H9 (cell line): ENCODE measurements around the gene RPS10. TPM values are rescaled to one million over a fixed set of nuclear protein-coding genes. Genes with fewer than 3 reads are reported as not detected.

Experiments
- DNase-seq: peaks from one replicate; pipeline ENCODE4 v3.0.0-alpha.2; 2017
- H2AFZ ChIP-seq: one replicate; pipeline ENCODE4 v1.6.1; 2013; ENCODE audit warnings: mild to moderate bottlenecking, low read length, control low read depth, moderate library complexity
- H2AK5ac ChIP-seq: 2 replicates; pipeline ENCODE4 v1.6.1; 2013; ENCODE audit warnings: low read length, control low read depth, mixed read lengths; ENCODE audit not compliant: insufficient read length
- H2BK120ac ChIP-seq: one replicate; pipeline ENCODE4 v1.6.1; 2013; ENCODE audit warnings: low read depth, mild to moderate bottlenecking, low read length, control low read depth, inconsistent platforms; ENCODE audit not compliant: poor library complexity, severe bottlenecking
- H2BK12ac ChIP-seq: 2 replicates; pipeline ENCODE4 v1.6.1; 2013; ENCODE audit warnings: low read length, control low read depth, mixed read lengths, low read depth; ENCODE audit not compliant: insufficient read length
- H2BK15ac ChIP-seq: 2 replicates; pipeline ENCODE4 v1.6.1; 2013; ENCODE audit warnings: low read depth, low read length, control low read depth
- H2BK20ac ChIP-seq: one replicate; pipeline ENCODE4 v1.6.1; 2013; ENCODE audit warnings: low read depth, mild to moderate bottlenecking, low read length, control low read depth, inconsistent platforms; ENCODE audit not compliant: poor library complexity, severe bottlenecking
- H2BK5ac ChIP-seq: 2 replicates; pipeline ENCODE4 v1.6.1; 2013; ENCODE audit warnings: low read length, control low read depth, mixed read lengths; ENCODE audit not compliant: insufficient read length
- H3K14ac ChIP-seq: 2 replicates; pipeline ENCODE4 v1.6.1; 2013; ENCODE audit warnings: low read length, control low read depth; ENCODE audit not compliant: insufficient read depth
- H3K18ac ChIP-seq: 2 replicates; pipeline ENCODE4 v1.6.1; 2013; ENCODE audit warnings: low read depth, mild to moderate bottlenecking, mixed read lengths, low read length, control low read depth; ENCODE audit not compliant: insufficient read length
- H3K23ac ChIP-seq: 2 replicates; pipeline ENCODE4 v1.6.1; 2013; ENCODE audit warnings: low read length, control low read depth, mixed read lengths, low read depth; ENCODE audit not compliant: insufficient read length
- H3K23me2 ChIP-seq: 2 replicates; pipeline ENCODE4 v1.6.1; 2013; ENCODE audit warnings: low read depth, mild to moderate bottlenecking, mixed read lengths, low read length, control low read depth; ENCODE audit not compliant: insufficient read length, poor library complexity, severe bottlenecking
- H3K27ac ChIP-seq: 2 replicates; pipeline ENCODE4 v1.5.1; 2013; ENCODE audit warnings: low read length, control low read depth, mixed read lengths, low read depth; ENCODE audit not compliant: insufficient read length
- H3K27me3 ChIP-seq: 2 replicates; pipeline ENCODE4 v1.6.1; 2013; ENCODE audit warnings: low read length, control low read depth, inconsistent platforms; ENCODE audit not compliant: insufficient read depth
- H3K4ac ChIP-seq: 2 replicates; pipeline ENCODE4 v1.6.1; 2013; ENCODE audit warnings: low read depth, mild to moderate bottlenecking, control low read depth, inconsistent platforms, low read length, moderate library complexity
- H3K4me1 ChIP-seq: 2 replicates; pipeline ENCODE4 v1.6.1; 2013; ENCODE audit warnings: low read length, control low read depth, inconsistent platforms; ENCODE audit not compliant: insufficient read depth
- H3K4me2 ChIP-seq: 2 replicates; pipeline ENCODE4 v1.6.1; 2013; ENCODE audit warnings: low read length, control low read depth, mixed read lengths; ENCODE audit not compliant: insufficient read length, insufficient read depth
- H3K56ac ChIP-seq: 2 replicates; pipeline ENCODE4 v1.6.1; 2013; ENCODE audit warnings: low read depth, mild to moderate bottlenecking, mixed read lengths, low read length, control low read depth; ENCODE audit not compliant: insufficient read length
- H3K79me1 ChIP-seq: 2 replicates; pipeline ENCODE4 v1.6.1; 2013; ENCODE audit warnings: low read depth, mild to moderate bottlenecking, moderate library complexity, low read length, control low read depth, inconsistent platforms; ENCODE audit not compliant: insufficient read depth, poor library complexity, severe bottlenecking
- H3K79me2 ChIP-seq: 2 replicates; pipeline ENCODE4 v1.6.1; 2013; ENCODE audit warnings: low read length, control low read depth, inconsistent platforms; ENCODE audit not compliant: insufficient read depth
- H3K9ac ChIP-seq: 2 replicates; pipeline ENCODE4 v1.6.1; 2013; ENCODE audit warnings: low read length, control low read depth, mixed read lengths; ENCODE audit not compliant: insufficient read length; ENCODE audit errors: extremely low read depth
- H3K9me3 ChIP-seq: one replicate; pipeline ENCODE4 v1.6.1; 2013; ENCODE audit warnings: low read depth, low read length, inconsistent platforms; ENCODE audit not compliant: control insufficient read depth
- H3T11ph ChIP-seq: one replicate; pipeline ENCODE4 v1.6.1; 2013; ENCODE audit warnings: mild to moderate bottlenecking, low read length, control low read depth, inconsistent platforms
- H4K20me1 ChIP-seq: one replicate; pipeline ENCODE4 v1.6.1; 2013; ENCODE audit not compliant: control insufficient read depth, insufficient read length, insufficient read depth
- H4K5ac ChIP-seq: 2 replicates; pipeline ENCODE4 v1.6.1; 2013; ENCODE audit warnings: low read depth, mild to moderate bottlenecking, mixed read lengths, low read length, control low read depth; ENCODE audit not compliant: insufficient read length
- H4K8ac ChIP-seq: replicated peaks from 2 replicates; pipeline ENCODE4 v1.6.1; 2013; ENCODE audit warnings: low read length, control low read depth, mixed read lengths, low read depth; ENCODE audit not compliant: insufficient read length
- H4K91ac ChIP-seq: 2 replicates; pipeline ENCODE4 v1.6.1; 2013; ENCODE audit warnings: low read depth, mild to moderate bottlenecking, moderate library complexity, mixed read lengths, low read length, control low read depth; ENCODE audit not compliant: insufficient read length
- H3K27ac Mint-ChIP-seq, 3 experiments: 2 replicates in 2 of 3; 3 replicates in 1 of 3; pipeline ENCODE4 v1.8.0; 2020 to 2021; ENCODE audit warnings: mixed read lengths in 3 of 3, mild to moderate bottlenecking in 1 of 3, moderate library complexity in 1 of 3
- H3K27me3 Mint-ChIP-seq: 2 replicates; pipeline ENCODE4 v1.8.0; 2021; ENCODE audit warnings: low read depth, mild to moderate bottlenecking, moderate library complexity, mixed read lengths
- H3K36me3 Mint-ChIP-seq, 3 experiments: 2 replicates in 2 of 3; 3 replicates in 1 of 3; pipeline ENCODE4 v1.8.0; 2020 to 2021; ENCODE audit warnings: low read depth in 3 of 3, mixed read lengths in 3 of 3; ENCODE audit not compliant: insufficient read depth in 1 of 3
- H3K4me1 Mint-ChIP-seq, 2 experiments: 2 replicates each; pipeline ENCODE4 v1.8.0; 2020; ENCODE audit warnings: mixed read lengths in 2 of 2
- H3K4me3 Mint-ChIP-seq, 2 experiments: 2 replicates in 1 of 2; 3 replicates in 1 of 2; pipeline ENCODE4 v1.8.0; 2020 to 2021; ENCODE audit warnings: mild to moderate bottlenecking in 2 of 2, mixed read lengths in 2 of 2, moderate library complexity in 1 of 2
- H3K9me3 Mint-ChIP-seq, 2 experiments: 2 replicates in 1 of 2; 3 replicates in 1 of 2; pipeline ENCODE4 v1.8.0; 2020; ENCODE audit warnings: mild to moderate bottlenecking in 2 of 2, mixed read lengths in 2 of 2, moderate library complexity in 1 of 2
- CTCF ChIP-seq: fragments of 200-600 bp; sonication (generic); conservative IDR thresholded peaks from 3 replicates; pipeline ENCODE4 v1.8.0; 2021; ENCODE audit warnings: antibody characterized with exemption, mild to moderate bottlenecking
- WGBS: extraction: QIAGEN DNeasy Blood & Tissue Kit; methylation state at CpG from one replicate; pipeline ENCODE4 v1.1.7; 2013; ENCODE audit warnings: missing lambda C conversion rate, low lambda C conversion rate, mixed read lengths; ENCODE audit not compliant: insufficient read length; ENCODE audit errors: extremely low coverage; 5-methylcytosine and 5-hydroxymethylcytosine counted together
- total RNA-seq: library from RNA; stranded (reverse); gene quantifications from 2 replicates; pipeline ENCODE4 v1.2.1, GENCODE V29; 2021

RPS10 gene
- total RNA-seq, 1 experiment from 2014 or later, result 2,330 TPM

DNA sequence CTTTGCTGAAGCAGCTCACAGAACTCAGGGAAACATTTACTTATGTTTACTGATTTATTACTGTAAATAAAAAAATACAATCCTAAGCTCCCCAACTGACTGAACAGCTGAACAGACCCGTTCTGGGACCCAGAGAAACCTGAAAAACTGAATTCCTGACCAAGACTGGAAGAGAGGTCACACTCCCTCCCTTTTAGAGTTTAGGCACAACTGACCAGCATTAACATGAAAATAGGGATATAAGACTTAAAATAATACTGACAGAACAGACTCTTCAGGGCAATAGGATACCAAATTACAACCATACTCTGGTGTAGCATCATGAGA, 11.7 kb upstream of the RPS10 start:
- no peak overlapping the region for H3K23ac ChIP-seq
- Mint-ChIP-seq H3K4me1 (no peaks in the 10 kb centered on the region), H3K9me3 (peaks cover 23 to 27% of the 10 kb centered on the region in 2 experiments), H3K36me3 (peaks cover 6 to 15% (median 9%) of the 10 kb centered on the region in 3 experiments; a peak in 6 of 7 replicates), H3K4me3 (no peak overlapping the region), H3K27ac (no peak overlapping the region), H3K27me3 (peaks cover 3% of the 10 kb centered on the region)
- H3K79me2 ChIP-seq, result no peaks in the 10 kb centered on the region
- H3K14ac ChIP-seq, result no peak overlapping the region
- H3K79me1 ChIP-seq, result no peaks in the 10 kb centered on the region
- no peak overlapping the region for H3K4ac ChIP-seq
- no peak overlapping the region for H3T11ph ChIP-seq
- H3K23me2 ChIP-seq, result no peaks in the 10 kb centered on the region
- no peaks in the 10 kb centered on the region for H3K9me3 ChIP-seq
- H2BK12ac ChIP-seq, result no peak overlapping the region
- no CpG with 5 or more reads among the region's 1 CpG for WGBS
- H4K91ac ChIP-seq, result no peak overlapping the region
- no peak overlapping the region for H3K27ac ChIP-seq
- no peak overlapping the region for H2BK120ac ChIP-seq
- H3K18ac ChIP-seq, result no peak overlapping the region
- no peak overlapping the region for H4K8ac ChIP-seq
- TF ChIP-seq CTCF, result no peak
- H2BK15ac ChIP-seq, result no peak overlapping the region
- H3K56ac ChIP-seq, result no peak overlapping the region
- no peak overlapping the region for H2BK20ac ChIP-seq
- no peak overlapping the region for H2AK5ac ChIP-seq
- no peaks in the 10 kb centered on the region for H3K27me3 ChIP-seq
- no peak overlapping the region for H4K5ac ChIP-seq
- H3K9ac ChIP-seq, result no peak overlapping the region
- DNase-seq, result no peak
- no peak overlapping the region for H3K4me2 ChIP-seq
- H3K4me1 ChIP-seq, result no peaks in the 10 kb centered on the region
- H2BK5ac ChIP-seq, result no peak overlapping the region
- H4K20me1 ChIP-seq, result no peaks in the 10 kb centered on the region
- no peak overlapping the region for H2AFZ ChIP-seq
